Coronary artery (tissue), 2 donors: Measurements from ENCODE around the gene MCM7.
A peak's percentile ranks its signal among the peaks of the same experiment; 100 is the strongest.

Experiments
- DNase-seq: peaks from one replicate; pipeline ENCODE4 v3.0.0-alpha.2; 2017; ENCODE audit warnings: low spot score
- H3K27ac ChIP-seq, 2 donors: fragments of 200-600 bp; sonication (generic); one replicate each; pipeline ENCODE4 v1.5.1; 2016 to 2019
- H3K4me3 ChIP-seq: fragments of 200-600 bp; sonication (generic); 2 replicates; pipeline ENCODE4 v1.5.1; 2016; ENCODE audit warnings: mild to moderate bottlenecking, moderate library complexity
- CTCF ChIP-seq: fragments of 200-600 bp; sonication (generic); IDR thresholded peaks from one replicate; pipeline ENCODE4 v1.5.1; 2019; ENCODE audit warnings: antibody characterized with exemption

Gene MCM7

GRCh38 chr7:100102950-100103840 is 2.0 kb upstream of the MCM7 start:
- Histone ChIP-seq H3K27ac (peak overlapping the region in 1 of 2 donors; percentile 97), H3K4me3 (no peak overlapping the region)
- no peak for TF ChIP-seq CTCF
- DNase-seq: no peak

- peak; percentile 98 for DNase-seq
- Histone ChIP-seq H3K27ac (peak overlapping the region; percentile 82 to 97), H3K4me3 (peak overlapping the region; percentile 82)
- TF ChIP-seq CTCF: no peak
These were observed 679 bp downstream of the MCM7 start for GRCh38 chr7:100100420-100101015.

- Histone ChIP-seq H3K27ac (peak overlapping the region; percentile 82 to 97), H3K4me3 (peak overlapping the region; percentile 82)
- DNase-seq: no peak
- TF ChIP-seq CTCF: no peak
These were observed 1.7 kb downstream of the MCM7 start for GRCh38 chr7:100099452-100099851.

- Histone ChIP-seq H3K4me3 (no peak overlapping the region), H3K27ac (no peak overlapping the region)
- TF ChIP-seq CTCF: no peak
- no peak for DNase-seq
These were observed 2.3 kb downstream of the MCM7 start for GRCh38 chr7:100098913-100099312.

- no peak for TF ChIP-seq CTCF
- Histone ChIP-seq H3K27ac (no peak overlapping the region), H3K4me3 (no peak overlapping the region)
- no peak for DNase-seq
These were observed 5.5 kb downstream of the MCM7 start for GRCh38 chr7:100095704-100096103.

- no peak for TF ChIP-seq CTCF
- DNase-seq: no peak
- no peak overlapping the region for H3K4me3 ChIP-seq
- no peak overlapping the region for H3K27ac ChIP-seq
These were observed 5.9 kb downstream of the MCM7 start for GRCh38 chr7:100095289-100095688.
